ENCODE measurements around the gene C11orf16. TPM values are rescaled to one million over a fixed set of nuclear protein-coding genes. Genes with fewer than 3 reads are reported as not detected.
A peak's percentile ranks its signal among the peaks of the same experiment; 100 is the strongest.

The C11orf16 gene
- total RNA-seq, 4 donors from 2014 or later = not detected

DNA sequence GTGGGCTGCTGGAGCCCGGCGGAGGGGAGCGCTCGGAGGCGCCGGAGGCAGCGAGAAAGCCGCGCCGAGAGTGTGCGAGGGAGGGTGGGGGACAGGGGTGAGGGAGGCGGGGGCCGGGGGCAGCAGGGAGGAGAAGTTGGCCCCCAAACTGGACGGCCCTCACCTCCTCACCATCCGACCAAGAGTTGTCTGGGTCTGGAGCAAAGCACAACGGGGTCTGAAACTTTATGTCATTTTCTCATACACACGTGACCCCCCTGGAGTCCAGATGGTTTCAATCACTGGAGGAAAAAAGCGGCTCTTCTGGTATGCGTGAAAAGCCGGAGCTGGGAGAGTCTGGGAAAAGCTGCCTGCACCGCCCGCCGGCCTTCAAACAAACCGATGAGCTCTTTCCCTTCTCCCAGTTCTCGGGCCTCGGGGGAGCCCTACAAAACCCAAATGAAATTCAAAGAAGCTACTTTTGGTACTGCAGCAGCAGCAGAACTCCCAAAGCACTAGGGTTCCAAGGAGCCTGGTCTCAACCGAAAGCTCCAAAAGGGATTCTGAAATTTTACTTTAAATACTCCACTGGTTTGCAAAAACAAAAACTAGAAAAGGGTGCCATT, 61.5 kb downstream of the C11orf16 start:
- TF ChIP-seq EP300 (IDR thresholded peaks at IDR 0.05) = peak in 1 of 2 donors; percentile 73
- TF ChIP-seq, protein P1, sequence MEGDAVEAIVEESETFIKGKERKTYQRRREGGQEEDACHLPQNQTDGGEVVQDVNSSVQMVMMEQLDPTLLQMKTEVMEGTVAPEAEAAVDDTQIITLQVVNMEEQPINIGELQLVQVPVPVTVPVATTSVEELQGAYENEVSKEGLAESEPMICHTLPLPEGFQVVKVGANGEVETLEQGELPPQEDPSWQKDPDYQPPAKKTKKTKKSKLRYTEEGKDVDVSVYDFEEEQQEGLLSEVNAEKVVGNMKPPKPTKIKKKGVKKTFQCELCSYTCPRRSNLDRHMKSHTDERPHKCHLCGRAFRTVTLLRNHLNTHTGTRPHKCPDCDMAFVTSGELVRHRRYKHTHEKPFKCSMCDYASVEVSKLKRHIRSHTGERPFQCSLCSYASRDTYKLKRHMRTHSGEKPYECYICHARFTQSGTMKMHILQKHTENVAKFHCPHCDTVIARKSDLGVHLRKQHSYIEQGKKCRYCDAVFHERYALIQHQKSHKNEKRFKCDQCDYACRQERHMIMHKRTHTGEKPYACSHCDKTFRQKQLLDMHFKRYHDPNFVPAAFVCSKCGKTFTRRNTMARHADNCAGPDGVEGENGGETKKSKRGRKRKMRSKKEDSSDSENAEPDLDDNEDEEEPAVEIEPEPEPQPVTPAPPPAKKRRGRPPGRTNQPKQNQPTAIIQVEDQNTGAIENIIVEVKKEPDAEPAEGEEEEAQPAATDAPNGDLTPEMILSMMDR (IDR thresholded peaks at IDR 0.05) = no peak
- no peak for TF ChIP-seq POLR2A (IDR thresholded peaks at IDR 0.05)
- peak overlapping the region; percentile 58 to 90 (median 82) for H3K27ac ChIP-seq
- DNase-seq (ENCODE audit: low spot score in 2 of 2) = peak; percentile 52 to 77
- 2% methylated on average over 23 to 27 of the region's 27 CpGs for WGBS, 2 donors
- no peaks in the 10 kb centered on the region for H3K9me3 ChIP-seq
- H3K4me3 ChIP-seq = peak overlapping the region; percentile 55 to 96 (median 79)
- no peaks in the 10 kb centered on the region for H3K27me3 ChIP-seq
- peaks cover 0 to 41% (median 4%) of the 10 kb centered on the region in 4 donors for H3K4me1 ChIP-seq
- H3K36me3 ChIP-seq = no peaks in the 10 kb centered on the region

DNA sequence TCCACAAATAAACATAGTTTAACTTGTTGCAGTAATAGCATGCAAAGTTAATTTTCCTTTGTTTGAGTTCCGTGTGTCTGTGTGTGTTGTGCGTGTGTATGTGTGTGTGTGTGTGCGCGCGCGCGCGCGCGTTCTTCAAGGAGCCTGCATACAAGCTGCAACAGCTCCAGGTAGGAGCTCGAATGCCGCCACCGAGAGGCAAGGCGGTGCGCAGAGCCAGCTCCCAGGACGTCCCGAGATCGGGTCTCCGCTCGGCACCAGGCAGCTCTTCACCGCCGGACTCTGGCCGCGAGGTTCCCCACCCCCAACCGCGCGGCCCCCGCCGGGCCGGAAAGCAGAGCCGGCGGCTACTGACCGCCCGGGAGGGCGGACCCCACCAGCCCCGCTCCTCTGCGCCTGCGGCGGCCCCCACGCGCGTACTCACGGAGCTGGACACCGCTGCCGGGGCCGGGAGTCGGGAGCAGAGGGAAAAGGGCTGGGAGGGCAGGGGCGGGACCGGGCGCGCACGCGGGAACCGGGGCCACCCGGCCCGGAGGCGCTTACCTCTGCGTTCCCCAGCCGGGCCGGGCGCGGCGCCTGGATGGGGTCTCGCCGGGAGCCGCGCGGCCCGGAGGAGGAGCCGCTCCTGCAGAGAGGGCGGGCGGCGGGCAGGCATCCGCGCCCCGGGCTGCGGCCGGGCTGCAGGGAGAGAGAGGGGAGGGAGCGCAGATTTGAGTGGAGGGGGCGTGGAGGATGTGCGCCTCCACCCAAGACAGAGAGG, 62.2 kb downstream of the C11orf16 start:
- Histone ChIP-seq H3K27ac (peak overlapping the region; percentile 58 to 90 (median 82)), H3K36me3 (no peaks in the 10 kb centered on the region), H3K9me3 (no peaks in the 10 kb centered on the region), H3K4me3 (peak overlapping the region; percentile 55 to 96 (median 79)), H3K27me3 (no peaks in the 10 kb centered on the region), H3K4me1 (peaks cover 0 to 43% (median 4%) of the 10 kb centered on the region in 4 donors)
- DNase-seq (ENCODE audit: low spot score in 2 of 2) = peak; percentile 23 to 48
- TF ChIP-seq EP300 (IDR thresholded peaks at IDR 0.05) (no peak), POLR2A (IDR thresholded peaks at IDR 0.05) (no peak)
- TF ChIP-seq, protein P1 (IDR thresholded peaks at IDR 0.05) = no peak
- WGBS, 2 donors = 0% methylated on average over 29 to 42 of the region's 81 CpGs

Small RNA genes lying within 50 kb of the gene (small RNA-seq; reads per million reads assigned to genes)
- gene RF00019 = not detected

Other genes with a start within 250 kb of the C11orf16 start
- 10 to 100 TPM; 17.7 to 31.4 (median 22.5) TPM for gene AKIP1, start 21.8 kb downstream of the C11orf16 start, total RNA-seq
- gene ASCL3, start 10.1 kb upstream of the C11orf16 start, total RNA-seq = not detected
- gene TMEM9B, start 31.5 kb upstream of the C11orf16 start, total RNA-seq = 10 to 100 TPM; 48.0 to 57.0 (median 50.1) TPM
- 1 to 10 TPM in 2 of 4 donors, under 1 TPM in 1, not detected in 1; 0.42 to 1.8 (median 1.3) TPM for gene NRIP3, start 71.1 kb upstream of the C11orf16 start, total RNA-seq
- 10 to 100 TPM in 1 of 4 donors, 1 to 10 TPM in 3; 3.1 to 12.6 (median 4.7) TPM for gene SCUBE2, start 158.7 kb upstream of the C11orf16 start, total RNA-seq

Data from tibial nerve (tissue), 4 donors.